ENCODE results near the gene CAVIN1.

DNA sequence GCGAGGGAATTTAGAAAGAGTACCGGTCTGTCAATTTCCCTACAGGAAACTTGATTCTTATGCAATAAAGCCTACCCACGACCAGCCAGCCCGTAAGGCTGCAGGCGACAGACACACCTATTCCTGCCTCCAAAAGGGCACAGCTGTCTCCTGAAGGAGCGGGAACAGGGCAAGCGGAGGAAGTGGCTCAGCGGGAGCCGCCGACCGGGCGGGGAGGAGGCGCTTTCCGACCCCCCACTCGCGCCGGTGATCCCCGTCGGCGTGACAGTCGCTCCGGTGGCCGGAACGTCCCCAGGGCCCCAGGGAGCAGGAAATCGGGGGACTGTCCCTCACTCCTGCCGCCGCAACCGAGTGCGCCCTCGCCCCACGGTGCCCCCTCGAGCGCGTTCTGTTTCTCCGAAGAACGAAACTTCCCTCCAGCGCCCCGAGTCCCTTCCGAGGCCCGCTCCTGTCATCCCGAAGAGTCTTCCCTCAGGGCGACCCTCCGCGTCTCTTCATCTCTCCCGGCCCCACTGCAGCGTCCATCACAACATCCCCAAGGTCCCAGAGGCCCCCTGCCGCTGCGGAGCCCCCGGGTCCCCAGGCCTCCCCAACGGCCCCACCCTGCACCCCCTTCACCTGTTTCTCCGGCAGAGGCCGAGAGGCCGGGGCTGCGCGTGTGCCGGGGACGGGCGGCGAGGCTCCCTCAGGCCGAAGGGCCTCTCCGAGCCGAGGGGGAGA is 35.2 kb downstream of the CAVIN1 start:
- TF ChIP-seq CTCF (IDR thresholded peaks at IDR 0.05; ENCODE audit: low read depth, low read length, poor library complexity, severe bottlenecking) (no peak), EZH2phosphoT487 (IDR thresholded peaks at IDR 0.05; ENCODE audit: borderline replicate concordance, low read length) (0 out of 2 replicates have a peak, but pooled peaks have one; percentile 73)
